AG09309 (cell line): ENCODE results near the gene RPGRIP1L.

ENCODE experiments used
- DNase-seq: peaks from one replicate; pipeline ENCODE4 v3.0.0-alpha.2; 2010; ENCODE audit warnings: low read depth
- H3K4me3 ChIP-seq: 2 replicates; pipeline ENCODE4 v1.5.1; 2011; ENCODE audit warnings: mild to moderate bottlenecking, low read depth, low read length, moderate library complexity; ENCODE audit not compliant: control insufficient read depth
- CTCF ChIP-seq: IDR thresholded peaks from 2 replicates; pipeline ENCODE4 v1.5.1; 2011; ENCODE audit warnings: mild to moderate bottlenecking, low read depth, low read length, inconsistent platforms; ENCODE audit not compliant: insufficient read depth, control insufficient read depth; ENCODE audit errors: missing control alignments

Gene RPGRIP1L

GRCh38 chr16:53598511-53599275, 105.0 kb downstream of the RPGRIP1L start:
- no peak for DNase-seq
- TF ChIP-seq CTCF = no peak
- no peak overlapping the region for H3K4me3 ChIP-seq

- TF ChIP-seq CTCF = no peak
- no peak for DNase-seq
- no peak overlapping the region for H3K4me3 ChIP-seq
Measured at GRCh38 chr16:53597776-53598175, 105.9 kb downstream of the RPGRIP1L start.

- no peak overlapping the region for H3K4me3 ChIP-seq
- no peak for DNase-seq
- no peak for TF ChIP-seq CTCF
Measured at GRCh38 chr16:53588081-53588648, 115.5 kb downstream of the RPGRIP1L start.

- no peak for DNase-seq
- H3K4me3 ChIP-seq = no peak overlapping the region
- TF ChIP-seq CTCF = no peak
Measured at GRCh38 chr16:53583401-53583800, 120.3 kb downstream of the RPGRIP1L start.

GRCh38 chr16:53581784-53582183, 121.9 kb downstream of the RPGRIP1L start:
- DNase-seq = no peak
- H3K4me3 ChIP-seq = no peak overlapping the region
- no peak for TF ChIP-seq CTCF

- no peak for DNase-seq
- no peak overlapping the region for H3K4me3 ChIP-seq
- no peak for TF ChIP-seq CTCF
Measured at GRCh38 chr16:53580038-53580802, 123.4 kb downstream of the RPGRIP1L start.
